Epithelial cell of alveolus of lung (primary cell): ENCODE measurements around the gene GLIS2. TPM values are rescaled to one million over a fixed set of nuclear protein-coding genes. Genes with fewer than 3 reads are reported as not detected.

Source experiments
- total RNA-seq: library from RNA; depleted of rRNA; stranded (reverse); fragments of >200 nt; gene quantifications from 2 replicates; pipeline ENCODE4 v1.2.1, GENCODE V29; 2015

The GLIS2 gene
- total RNA-seq = 5.7 and 8.8 TPM in 2 replicates

DNA sequence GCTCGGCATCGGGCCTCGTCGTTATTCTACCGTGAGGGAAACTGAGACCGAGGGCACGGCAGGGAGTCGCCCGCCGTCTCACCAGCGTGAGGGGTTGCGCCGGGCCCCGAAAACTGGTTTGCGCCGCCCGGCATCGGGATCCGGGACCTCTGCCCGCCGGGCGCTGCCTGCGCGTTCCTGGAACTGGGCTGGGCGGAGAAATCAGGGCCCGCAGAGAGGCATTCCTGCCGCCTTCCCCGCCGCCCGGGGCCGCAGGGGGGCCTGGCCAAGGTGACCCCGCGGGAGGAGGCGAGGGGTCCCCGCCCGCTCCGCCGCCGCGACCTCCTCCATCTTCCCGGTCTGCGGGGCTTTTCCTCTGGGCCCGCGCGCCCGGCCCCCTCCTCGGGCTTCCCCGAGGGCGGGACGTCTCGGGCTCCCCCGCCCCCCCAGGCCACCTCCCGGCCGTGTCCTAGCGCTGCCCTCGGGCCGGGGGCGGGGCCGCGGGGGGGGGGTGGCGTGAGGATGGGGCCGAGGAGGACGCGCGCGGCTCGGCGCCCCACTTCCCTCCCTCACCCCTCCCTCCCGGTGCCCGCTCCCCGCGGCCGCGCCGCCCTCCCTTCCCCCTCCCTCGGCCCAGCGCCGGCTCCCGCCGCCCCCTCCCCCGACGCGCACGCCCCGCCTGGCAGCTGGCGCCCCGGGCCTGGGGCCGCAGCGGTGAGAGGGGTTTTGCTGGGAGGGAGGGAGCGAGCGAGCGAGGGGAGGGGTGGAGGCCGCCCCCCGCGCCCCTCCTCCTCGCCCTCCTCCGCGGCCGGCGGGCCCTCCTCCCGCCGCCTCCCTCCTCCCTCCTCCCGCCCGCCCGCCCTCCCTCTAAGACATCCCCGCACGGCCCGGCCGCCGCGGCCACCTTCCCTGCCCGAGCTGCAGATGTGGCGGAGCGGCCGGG lies at the start of gene GLIS2:
Gene GLIS2, plus strand, starts transcription at position 882 of the 922 bp plus-strand sequence. CDS start 16,214 bp downstream, outside the sequence.

DNA sequence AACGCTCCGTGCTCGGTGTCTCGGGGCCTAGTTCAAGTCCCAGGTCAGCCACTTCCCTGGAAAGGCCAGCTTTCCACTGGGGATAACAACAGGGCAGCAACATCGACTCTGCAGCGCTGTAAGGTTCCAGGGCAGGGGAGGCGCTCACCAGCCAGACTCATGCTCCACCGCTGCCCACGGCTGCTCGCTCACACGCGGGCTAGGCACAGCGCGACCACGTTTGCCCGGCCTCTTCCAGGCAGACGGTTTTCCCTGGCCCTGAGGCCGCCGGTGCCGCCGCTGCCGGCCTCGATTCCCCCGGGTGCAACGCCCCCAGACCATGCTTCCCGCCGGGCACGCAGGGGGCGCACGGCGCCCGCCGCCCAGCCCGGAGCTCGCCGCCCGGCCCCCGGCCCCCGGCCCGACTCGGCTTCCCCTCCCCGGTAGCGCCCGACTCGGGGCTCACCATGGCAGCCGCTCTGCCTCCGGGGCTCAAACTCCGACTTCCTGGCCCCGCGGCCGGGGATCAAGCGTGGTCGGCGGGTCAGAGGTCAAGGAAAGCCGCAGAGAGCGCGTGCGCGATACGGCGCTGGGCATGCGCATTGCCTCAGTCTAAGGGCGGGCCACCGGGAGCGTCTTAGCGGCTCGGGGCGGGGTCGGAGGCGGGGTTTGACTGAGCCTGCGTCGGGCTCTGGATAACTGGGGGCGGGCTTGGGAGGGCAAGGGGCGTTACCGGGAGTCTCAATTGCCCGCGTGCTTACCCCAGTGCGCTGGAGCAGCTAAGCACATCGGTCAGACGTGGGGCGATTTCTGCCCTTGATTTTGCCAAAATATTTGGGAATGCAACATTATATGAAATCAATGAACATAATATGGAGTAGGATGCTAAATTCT lies 35.2 kb downstream of the GLIS2 start, which contains the start of gene PAM16:
Gene PAM16, minus strand, starts transcription at position 535 of the 873 bp plus-strand sequence. Its CDS starts 87 bp downstream, at position 448.

DNA sequence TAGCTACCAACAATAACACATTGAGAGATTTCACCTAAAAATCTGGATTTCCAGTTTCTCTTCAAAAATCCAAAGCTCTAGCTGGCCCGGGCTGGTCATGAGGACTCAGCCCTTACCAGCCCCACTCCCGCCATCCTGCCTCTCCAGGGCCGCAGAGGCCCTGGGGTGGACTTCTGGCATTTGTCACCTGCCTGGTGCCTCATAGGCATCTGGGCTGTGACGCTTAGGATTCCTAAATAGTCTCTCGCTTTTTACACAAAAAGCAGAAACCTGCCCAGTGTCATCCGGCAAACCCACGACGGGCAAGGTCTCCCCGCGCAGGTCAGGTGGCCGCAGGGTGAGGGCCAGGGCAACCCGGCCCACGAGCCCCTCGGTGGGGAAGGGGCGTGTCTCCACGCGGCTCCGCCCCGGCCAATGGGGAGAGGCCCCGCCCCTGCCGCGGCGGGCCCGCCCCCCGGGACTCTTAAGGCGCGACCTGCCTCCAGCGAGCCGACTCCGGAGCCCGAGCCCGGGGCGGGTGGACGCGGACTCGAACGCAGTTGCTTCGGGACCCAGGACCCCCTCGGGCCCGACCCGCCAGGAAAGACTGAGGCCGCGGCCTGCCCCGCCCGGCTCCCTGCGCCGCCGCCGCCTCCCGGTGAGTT lies 55.6 kb downstream of the GLIS2 start, which contains the start of gene VASN:
Gene VASN, plus strand, starts transcription at position 492 of the 644 bp plus-strand sequence. CDS start 9,030 bp downstream, outside the sequence.

Other genes starting within 250 kb of the GLIS2 start
- gene ADCY9, start 199.6 kb upstream of the GLIS2 start, total RNA-seq = 12.8 and 14.7 TPM in 2 replicates
- gene SRL, start 74.0 kb upstream of the GLIS2 start, total RNA-seq = 1.0 TPM in 1 of 2 replicates, not detected in the other
- 9.1 and 14.5 TPM in 2 replicates for gene TFAP4, start 43.0 kb upstream of the GLIS2 start, total RNA-seq
- gene PAM16, start 35.3 kb downstream of the GLIS2 start, total RNA-seq = 40.1 and 50.4 TPM in 2 replicates
- 94.0 and 148 TPM in 2 replicates for gene VASN, start 55.8 kb downstream of the GLIS2 start, total RNA-seq
- gene CORO7, start 100.5 kb downstream of the GLIS2 start, total RNA-seq = 9.7 and 14.0 TPM in 2 replicates
- 33.7 and 50.0 TPM in 2 replicates for gene DNAJA3, start 109.8 kb downstream of the GLIS2 start, total RNA-seq
- 57.8 and 86.4 TPM in 2 replicates for gene NMRAL1, start 158.6 kb downstream of the GLIS2 start, total RNA-seq
- 40.2 and 56.9 TPM in 2 replicates for gene HMOX2, start 160.3 kb downstream of the GLIS2 start, total RNA-seq
- 18.0 and 22.2 TPM in 2 replicates for gene CDIP1, start 222.7 kb downstream of the GLIS2 start, total RNA-seq
- not detected in 2 replicates for gene C16orf96, start 240.3 kb downstream of the GLIS2 start, total RNA-seq